Mesenchymal stem cell (in vitro differentiated cells and primary cell): ENCODE data around the gene TMEM61.
A peak's percentile ranks its signal among the peaks of the same experiment; 100 is the strongest.

Experiments
- DNase-seq: peaks from one replicate; pipeline ENCODE4 v3.0.0-alpha.2; 2013
- H2AFZ ChIP-seq: one replicate; pipeline ENCODE4 v1.6.1; 2013; ENCODE audit warnings: low read depth, mild to moderate bottlenecking, control low read depth, inconsistent platforms, low read length, moderate library complexity
- H2AK5ac ChIP-seq: 2 replicates; pipeline ENCODE4 v1.6.1; 2013; ENCODE audit warnings: low read length, moderate library complexity, mild to moderate bottlenecking, inconsistent platforms; ENCODE audit not compliant: severe bottlenecking
- H2BK120ac ChIP-seq: one replicate; pipeline ENCODE4 v1.6.1; 2013; ENCODE audit warnings: low read depth, mild to moderate bottlenecking, inconsistent platforms, low read length, moderate library complexity
- H2BK12ac ChIP-seq, 2 experiments: one replicate each; pipeline ENCODE4 v1.6.1; 2013; ENCODE audit warnings: inconsistent platforms in 2 of 2, low read length in 2 of 2, mild to moderate bottlenecking in 2 of 2, moderate library complexity in 2 of 2, control low read depth in 1 of 2
- H2BK15ac ChIP-seq: one replicate; pipeline ENCODE4 v1.6.1; 2013; ENCODE audit warnings: mild to moderate bottlenecking, low read depth, inconsistent platforms; ENCODE audit not compliant: poor library complexity, severe bottlenecking
- H2BK5ac ChIP-seq: 2 replicates; pipeline ENCODE4 v1.6.1; 2013; ENCODE audit warnings: low read depth, mild to moderate bottlenecking, low read length, control low read depth, inconsistent platforms; ENCODE audit not compliant: poor library complexity, severe bottlenecking
- H3K14ac ChIP-seq, 2 experiments: one replicate each; pipeline ENCODE4 v1.6.1; 2013; ENCODE audit warnings: inconsistent platforms in 2 of 2, low read length in 2 of 2, control low read depth in 1 of 2, mild to moderate bottlenecking in 1 of 2, moderate library complexity in 1 of 2
- H3K18ac ChIP-seq, 2 experiments: one replicate each; pipeline ENCODE4 v1.6.1; 2013; ENCODE audit warnings: inconsistent platforms in 2 of 2, low read length in 2 of 2, control low read depth in 1 of 2, low read depth in 1 of 2, mild to moderate bottlenecking in 1 of 2
- H3K23ac ChIP-seq, 2 experiments: one replicate each; pipeline ENCODE4 v1.6.1; 2013; ENCODE audit warnings: inconsistent platforms in 2 of 2, low read length in 2 of 2, mild to moderate bottlenecking in 2 of 2, moderate library complexity in 2 of 2, control low read depth in 1 of 2
- H3K27ac ChIP-seq: 2 replicates; pipeline ENCODE4 v1.5.1; 2013; ENCODE audit warnings: mild to moderate bottlenecking, moderate library complexity, low read length, control low read depth, inconsistent platforms; ENCODE audit not compliant: poor library complexity, severe bottlenecking
- H3K27me3 ChIP-seq, 2 experiments: 2 replicates each; pipeline versions ENCODE4 v1.6.1 to v1.7.0; 2013; ENCODE audit warnings: low read length in 2 of 2, mild to moderate bottlenecking in 2 of 2, moderate library complexity in 2 of 2, control low read depth in 1 of 2, inconsistent platforms in 1 of 2; ENCODE audit not compliant: control insufficient read depth in 1 of 2, insufficient read depth in 1 of 2
- H3K36me3 ChIP-seq, 2 experiments: 2 replicates each; pipeline versions ENCODE4 v1.6.1 to v1.7.0; 2013; ENCODE audit warnings: low read length in 2 of 2, control low read depth in 1 of 2, inconsistent platforms in 1 of 2, low read depth in 1 of 2, mild to moderate bottlenecking in 1 of 2; ENCODE audit not compliant: insufficient read depth in 2 of 2, control insufficient read depth in 1 of 2
- H3K4ac ChIP-seq, 2 experiments: one replicate each; pipeline ENCODE4 v1.6.1; 2013; ENCODE audit warnings: inconsistent platforms in 2 of 2, low read length in 2 of 2, mild to moderate bottlenecking in 2 of 2, moderate library complexity in 2 of 2, control low read depth in 1 of 2, low read depth in 1 of 2
- H3K4me1 ChIP-seq: 2 replicates; pipeline ENCODE4 v1.6.1; 2013; ENCODE audit warnings: low read depth, low read length, control low read depth; ENCODE audit not compliant: control insufficient read depth, insufficient read depth
- H3K4me2 ChIP-seq: 2 replicates; pipeline ENCODE4 v1.6.1; 2013; ENCODE audit warnings: low read length, mild to moderate bottlenecking, inconsistent platforms; ENCODE audit not compliant: poor library complexity, severe bottlenecking
- H3K4me3 ChIP-seq, 2 experiments: 2 replicates each; pipeline versions ENCODE4 v1.5.1 to v1.7.0; 2013; ENCODE audit warnings: low read length in 2 of 2, mild to moderate bottlenecking in 2 of 2, control low read depth in 1 of 2, low read depth in 1 of 2; ENCODE audit not compliant: insufficient read depth in 1 of 2
- H3K79me1 ChIP-seq: replicated peaks from 2 replicates; pipeline ENCODE4 v1.6.1; 2013; ENCODE audit warnings: mild to moderate bottlenecking, control low read depth, low read length, inconsistent platforms; ENCODE audit not compliant: poor library complexity, severe bottlenecking
- H3K9ac ChIP-seq: 2 replicates; pipeline ENCODE4 v1.7.0; 2013; ENCODE audit warnings: mild to moderate bottlenecking, low read length, moderate library complexity
- H3K9me3 ChIP-seq: 2 replicates; pipeline ENCODE4 v1.7.0; 2013; ENCODE audit warnings: mild to moderate bottlenecking, low read length; ENCODE audit not compliant: control insufficient read depth
- H4K8ac ChIP-seq: one replicate; pipeline ENCODE4 v1.6.1; 2013; ENCODE audit warnings: inconsistent platforms, mild to moderate bottlenecking, low read length, moderate library complexity
- H4K91ac ChIP-seq: one replicate; pipeline ENCODE4 v1.6.1; 2013; ENCODE audit warnings: mild to moderate bottlenecking, low read length, inconsistent platforms
- WGBS: methylation state at CpG from one replicate; pipeline ENCODE4 v1.1.7; 2013; ENCODE audit warnings: mixed read lengths; 5-methylcytosine and 5-hydroxymethylcytosine counted together

Gene TMEM61

DNA sequence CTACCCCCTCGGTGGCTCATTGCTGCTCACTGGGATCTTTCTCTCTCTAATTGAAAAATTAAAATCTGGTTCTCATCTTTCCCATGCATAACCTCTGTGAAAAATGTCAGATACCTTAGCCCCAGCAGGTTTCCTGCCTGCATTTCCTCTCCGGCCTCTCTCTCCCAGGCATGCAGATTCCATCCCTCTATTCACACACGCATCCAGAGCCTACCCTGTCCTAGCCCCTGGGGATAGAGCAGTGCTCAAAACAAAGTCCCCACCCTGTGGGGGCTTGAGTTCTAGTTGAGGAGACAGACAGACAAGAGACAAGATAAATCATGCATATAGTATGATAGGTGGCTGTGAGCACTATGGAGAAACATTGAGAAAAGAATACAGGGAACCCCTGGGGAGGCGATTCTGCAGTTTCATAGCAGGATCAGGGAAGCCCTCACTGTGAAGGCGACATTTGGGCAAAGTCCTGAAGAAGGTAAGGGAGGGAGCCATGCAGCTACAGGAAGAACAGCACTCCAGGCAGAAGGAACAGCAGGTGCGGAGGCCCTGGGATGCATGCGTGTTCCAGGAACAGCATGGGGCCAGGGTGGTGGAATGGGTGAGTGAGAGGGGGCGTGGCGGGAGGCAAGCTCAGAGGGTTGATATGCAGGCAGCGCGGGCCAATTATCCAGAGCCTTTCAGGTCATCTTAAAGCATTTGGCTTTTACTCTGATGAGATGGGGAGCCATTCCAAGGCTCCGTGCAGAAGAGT, 14.8 kb downstream of the TMEM61 start:
- Histone ChIP-seq H3K27me3 (peaks cover 32 to 55% of the 10 kb centered on the region in 2 experiments), H3K27ac (no peak overlapping the region), H3K4me3 (no peak overlapping the region), H2BK15ac (no peak overlapping the region), H3K14ac (peak overlapping the region in 1 of 2 experiments; percentile 35), H3K36me3 (no peaks in the 10 kb centered on the region), H3K9ac (no peak overlapping the region), H3K79me1 (no peaks in the 10 kb centered on the region), H3K4ac (no peak overlapping the region), H3K18ac (no peak overlapping the region), H3K9me3 (no peaks in the 10 kb centered on the region), H2BK120ac (no peak overlapping the region), H3K4me1 (peaks cover 15% of the 10 kb centered on the region), H3K4me2 (no peak overlapping the region), H4K91ac (no peak overlapping the region), H2BK12ac (no peak overlapping the region), H3K23ac (peak overlapping the region in 1 of 2 experiments; percentile 75), H4K8ac (no peak overlapping the region), H2AK5ac (no peak overlapping the region), H2AFZ (no peak overlapping the region), H2BK5ac (no peak overlapping the region)
- no peak for DNase-seq
- WGBS = 57% methylated on average over 11 of the region's 12 CpGs

DNA sequence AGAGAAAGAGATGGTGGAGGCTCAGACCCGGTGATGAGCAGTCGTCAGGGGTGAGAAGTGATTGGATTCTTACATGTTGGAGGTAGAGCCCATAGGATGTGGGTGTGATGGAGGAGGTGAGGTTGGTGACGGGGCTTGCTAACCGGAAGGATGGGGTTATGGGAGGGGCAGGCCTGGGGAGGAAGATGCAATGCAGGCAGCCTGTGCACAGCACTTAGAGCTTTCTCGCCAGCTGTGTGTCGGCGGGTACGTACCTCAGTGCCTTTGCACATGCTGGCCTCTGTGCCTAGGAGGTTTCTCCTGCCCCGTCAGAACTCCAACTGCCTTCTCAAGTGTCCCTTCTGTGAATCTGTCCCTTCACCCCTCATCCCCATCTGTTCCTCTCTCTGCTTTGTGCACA, 15.4 kb downstream of the TMEM61 start:
- Histone ChIP-seq H3K4me2 (no peak overlapping the region), H3K4ac (no peak overlapping the region), H3K9me3 (no peaks in the 10 kb centered on the region), H2BK15ac (no peak overlapping the region), H2BK120ac (no peak overlapping the region), H3K4me3 (no peak overlapping the region), H3K23ac (no peak overlapping the region), H3K27ac (no peak overlapping the region), H3K18ac (no peak overlapping the region), H2BK5ac (no peak overlapping the region), H3K14ac (no peak overlapping the region), H3K9ac (no peak overlapping the region), H3K79me1 (no peaks in the 10 kb centered on the region), H2AK5ac (peak overlapping the region; percentile 21), H3K27me3 (peaks cover 36 to 61% of the 10 kb centered on the region in 2 experiments), H2BK12ac (no peak overlapping the region), H3K36me3 (no peaks in the 10 kb centered on the region), H4K91ac (no peak overlapping the region), H2AFZ (no peak overlapping the region), H3K4me1 (peaks cover 15% of the 10 kb centered on the region), H4K8ac (no peak overlapping the region)
- 83% methylated on average over 9 of the region's 9 CpGs for WGBS
- no peak for DNase-seq

DNA sequence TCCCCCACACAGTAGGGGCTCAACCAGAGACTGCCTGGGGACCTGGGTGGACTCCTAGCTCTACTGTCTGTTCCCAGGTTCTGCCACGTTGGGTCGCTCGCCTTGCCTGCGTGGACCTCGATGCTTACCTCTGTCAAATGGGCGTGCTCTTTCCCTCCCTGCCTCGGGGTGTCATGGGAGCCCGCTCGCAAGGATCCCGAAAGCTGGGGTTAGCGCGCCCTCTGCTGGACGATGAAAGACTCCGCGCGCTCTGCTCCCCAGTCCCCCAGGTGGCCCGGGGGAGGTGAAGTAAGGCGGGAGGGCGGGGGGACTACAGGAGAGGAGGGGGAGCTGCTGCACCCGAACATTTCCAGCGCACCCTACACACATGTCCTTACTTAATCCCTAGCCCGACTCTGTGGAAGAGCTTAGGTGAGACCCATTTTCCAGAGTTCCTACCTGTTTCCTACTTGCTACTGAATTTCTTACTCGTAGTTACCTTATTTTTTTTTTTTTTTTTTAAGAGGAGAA, 16.0 kb downstream of the TMEM61 start:
- WGBS = 11% methylated on average over 6 of the region's 23 CpGs
- no peaks in the 10 kb centered on the region for H3K9me3 ChIP-seq
- peaks cover 15% of the 10 kb centered on the region for H3K4me1 ChIP-seq
- H3K14ac ChIP-seq = no peak overlapping the region
- peak overlapping the region in 1 of 2 experiments; percentile 47 for H3K4me3 ChIP-seq
- H2BK12ac ChIP-seq = no peak overlapping the region
- DNase-seq = peak; percentile 65
- peak overlapping the region; percentile 19 for H4K8ac ChIP-seq
- H2AK5ac ChIP-seq = no peak overlapping the region
- no peaks in the 10 kb centered on the region for H3K79me1 ChIP-seq
- no peak overlapping the region for H3K4ac ChIP-seq
- H2AFZ ChIP-seq = no peak overlapping the region
- peak overlapping the region; percentile 32 for H3K9ac ChIP-seq
- H3K23ac ChIP-seq = no peak overlapping the region
- no peak overlapping the region for H4K91ac ChIP-seq
- H2BK120ac ChIP-seq = no peak overlapping the region
- H3K27ac ChIP-seq = no peak overlapping the region
- no peak overlapping the region for H3K18ac ChIP-seq
- no peaks in the 10 kb centered on the region for H3K36me3 ChIP-seq
- H3K4me2 ChIP-seq = peak overlapping the region; percentile 81
- H3K27me3 ChIP-seq = peaks cover 38 to 67% of the 10 kb centered on the region in 2 experiments
- no peak overlapping the region for H2BK15ac ChIP-seq
- H2BK5ac ChIP-seq = no peak overlapping the region

DNA sequence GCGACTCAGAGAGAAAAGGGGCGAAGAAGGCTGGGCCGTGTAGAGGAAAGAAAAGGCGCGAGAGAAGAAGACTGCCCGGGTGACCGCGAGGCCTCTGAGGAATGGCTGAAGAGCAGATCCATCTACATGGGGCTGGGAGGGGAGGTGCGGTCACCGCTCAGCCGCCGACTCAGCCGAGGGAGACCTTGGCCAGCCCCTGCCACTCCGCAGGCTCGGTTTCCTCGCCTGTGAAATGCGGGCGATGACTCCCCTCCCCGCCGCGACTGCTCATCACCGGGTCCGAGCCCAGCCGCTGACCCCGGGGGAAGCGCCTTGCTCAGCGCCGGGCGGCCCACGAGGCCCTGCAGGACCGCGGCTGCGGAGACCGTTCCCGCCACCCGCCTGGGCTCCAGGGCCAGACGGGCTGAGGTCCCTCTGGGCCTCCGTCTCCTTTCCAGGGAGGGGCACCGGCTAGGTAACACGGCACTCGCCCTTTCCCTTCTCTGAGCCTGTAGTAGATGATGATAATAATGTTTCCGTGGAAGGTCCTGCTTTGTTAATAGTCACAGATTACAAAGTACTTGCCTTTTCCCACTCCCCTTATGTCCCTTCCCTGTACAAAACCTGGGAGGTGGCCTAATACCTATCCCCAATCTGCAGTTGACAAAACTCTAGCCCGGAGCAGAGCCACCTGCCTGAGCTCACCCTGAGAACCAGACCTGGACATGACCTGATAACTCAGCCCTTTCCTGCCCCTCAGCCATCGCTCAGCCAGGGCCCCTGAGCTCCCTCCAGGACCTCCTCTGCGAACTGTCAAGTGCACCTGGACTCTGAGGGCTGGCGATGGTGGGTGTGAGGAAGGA, 16.7 kb downstream of the TMEM61 start:
- no peak overlapping the region for H2BK120ac ChIP-seq
- H3K4me1 ChIP-seq = peaks cover 15% of the 10 kb centered on the region
- H3K27ac ChIP-seq = no peak overlapping the region
- no peak overlapping the region for H4K8ac ChIP-seq
- peak overlapping the region; percentile 81 for H3K4me2 ChIP-seq
- peak overlapping the region in 1 of 2 experiments; percentile 26 for H3K18ac ChIP-seq
- H3K14ac ChIP-seq = peak overlapping the region in 1 of 2 experiments; percentile 20
- H3K9me3 ChIP-seq = no peaks in the 10 kb centered on the region
- no peak overlapping the region for H3K4ac ChIP-seq
- peaks cover 38 to 73% of the 10 kb centered on the region in 2 experiments for H3K27me3 ChIP-seq
- H3K4me3 ChIP-seq = peak overlapping the region; percentile 32 to 47
- no peak overlapping the region for H2AK5ac ChIP-seq
- H2BK15ac ChIP-seq = no peak overlapping the region
- H3K23ac ChIP-seq = no peak overlapping the region
- H4K91ac ChIP-seq = no peak overlapping the region
- DNase-seq = peak; percentile 35
- peak overlapping the region; percentile 36 for H2AFZ ChIP-seq
- no peaks in the 10 kb centered on the region for H3K36me3 ChIP-seq
- H3K79me1 ChIP-seq = no peaks in the 10 kb centered on the region
- H2BK5ac ChIP-seq = no peak overlapping the region
- H3K9ac ChIP-seq = peak overlapping the region; percentile 32
- no peak overlapping the region for H2BK12ac ChIP-seq
- 5% methylated on average over 41 of the region's 46 CpGs for WGBS
